Activated T-helper 2 cell treated with anti-CD3 and anti-CD28 coated beads, Interferon-gamma antibody, Interleukin-2, Interleukin-4, amounts not matched to agents 10 μg/mL and 5 μg/mL and 100 μg/mL, durations not matched to agents 14 hours and 24 hours and 36 hours (primary cell): Measurements from ENCODE around the gene CDH4. TPM values are rescaled to one million over a fixed set of nuclear protein-coding genes. Genes with fewer than 3 reads are reported as not detected.

Source experiments
- DNase-seq: peaks from one replicate; pipeline ENCODE4 v3.0.0; 2021; ENCODE audit warnings: low spot score
- H3K27ac Mint-ChIP-seq: one replicate; pipeline ENCODE4 v1.8.0; 2021; ENCODE audit warnings: mixed read lengths
- H3K27me3 Mint-ChIP-seq: one replicate; pipeline ENCODE4 v1.8.0; 2021; ENCODE audit warnings: low read depth, mixed read lengths
- H3K36me3 Mint-ChIP-seq: one replicate; pipeline ENCODE4 v1.8.0; 2021; ENCODE audit warnings: low read depth, mixed read lengths
- H3K4me1 Mint-ChIP-seq: one replicate; pipeline ENCODE4 v1.8.0; 2021; ENCODE audit warnings: low read depth, mixed read lengths
- H3K4me3 Mint-ChIP-seq: one replicate; pipeline ENCODE4 v1.8.0; 2021; ENCODE audit warnings: low read depth, mild to moderate bottlenecking, moderate library complexity, mixed read lengths
- H3K9me3 Mint-ChIP-seq: one replicate; pipeline ENCODE4 v1.8.0; 2021; ENCODE audit warnings: mixed read lengths
- intact Hi-C: fragments of 100-400 bp; cut with micrococcal nuclease; formaldehyde crosslinking; loops from one replicate; pipeline ENCODE4 v1.15.1; 2023
- total RNA-seq: library from RNA; stranded (reverse); gene quantifications from 2 replicates; pipeline ENCODE4 v1.2.3, GENCODE V29; 2022

CDH4 gene
- total RNA-seq, 1 donor from 2014 or later, result not detected

- no peak for DNase-seq
- intact Hi-C loops, result no loop called here
- H3K4me3 Mint-ChIP-seq, result no peak overlapping the region
- H3K27me3 Mint-ChIP-seq, result no peaks in the 10 kb centered on the region
- H3K27ac Mint-ChIP-seq, result no peak overlapping the region
- no peaks in the 10 kb centered on the region for H3K4me1 Mint-ChIP-seq
- H3K9me3 Mint-ChIP-seq, result peaks cover 20% of the 10 kb centered on the region
- no peaks in the 10 kb centered on the region for H3K36me3 Mint-ChIP-seq
These were observed 297.8 kb downstream of the CDH4 start for GRCh38 chr20:61549865-61550264.

DNA sequence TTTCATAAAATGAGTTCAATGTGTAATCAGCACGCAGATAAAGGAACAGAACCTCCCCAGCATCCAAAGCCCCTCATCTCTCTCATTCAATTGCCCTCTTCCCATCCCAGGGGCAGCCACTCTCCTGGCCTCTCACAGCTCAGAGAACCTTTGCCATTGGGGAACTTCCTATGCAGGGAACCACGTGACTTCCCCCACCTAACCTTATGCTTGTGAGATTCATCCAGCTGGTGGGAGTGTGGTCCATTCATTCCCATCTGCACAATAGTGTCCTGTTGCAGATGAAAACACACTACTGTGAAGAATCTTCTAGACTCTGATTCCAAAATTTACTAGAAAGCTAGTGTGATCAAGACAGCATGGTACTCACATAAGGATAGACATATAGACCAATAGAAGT, 299.3 kb downstream of the CDH4 start:
- Mint-ChIP-seq H3K27me3 (no peaks in the 10 kb centered on the region), H3K36me3 (no peaks in the 10 kb centered on the region), H3K27ac (no peak overlapping the region), H3K9me3 (peaks cover 12% of the 10 kb centered on the region), H3K4me3 (no peak overlapping the region), H3K4me1 (no peaks in the 10 kb centered on the region)
- DNase-seq, result no peak
- intact Hi-C loops, result no loop called here

- peaks cover 12% of the 10 kb centered on the region for H3K9me3 Mint-ChIP-seq
- H3K27me3 Mint-ChIP-seq, result no peaks in the 10 kb centered on the region
- DNase-seq, result no peak
- intact Hi-C loops, result no loop called here
- no peak overlapping the region for H3K4me3 Mint-ChIP-seq
- H3K27ac Mint-ChIP-seq, result no peak overlapping the region
- no peaks in the 10 kb centered on the region for H3K36me3 Mint-ChIP-seq
- H3K4me1 Mint-ChIP-seq, result no peaks in the 10 kb centered on the region
These were observed 302.6 kb downstream of the CDH4 start for GRCh38 chr20:61554617-61555016.

DNA sequence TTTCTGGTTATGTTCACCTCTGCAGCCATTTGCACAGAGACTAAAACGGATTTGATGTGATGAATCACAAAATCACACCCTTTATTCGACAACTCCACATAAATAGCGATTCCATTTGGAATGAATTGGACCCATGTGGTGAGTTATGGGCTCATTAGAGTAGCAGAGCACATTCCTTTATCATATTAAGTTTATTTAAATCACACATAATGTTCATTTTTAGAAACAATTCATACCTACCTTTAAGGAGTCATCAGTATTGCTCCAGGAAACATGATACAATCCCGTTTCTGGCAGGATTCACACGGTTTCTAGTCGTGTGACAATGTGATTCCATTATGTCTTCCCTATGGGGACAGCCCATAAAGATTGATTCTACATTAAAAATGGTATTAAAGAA, 303.5 kb downstream of the CDH4 start:
- Mint-ChIP-seq H3K27me3 (no peaks in the 10 kb centered on the region), H3K27ac (no peak overlapping the region), H3K36me3 (no peaks in the 10 kb centered on the region), H3K4me3 (no peak overlapping the region), H3K9me3 (peaks cover 12% of the 10 kb centered on the region), H3K4me1 (no peaks in the 10 kb centered on the region)
- intact Hi-C loops, result no loop called here
- DNase-seq, result no peak

DNA sequence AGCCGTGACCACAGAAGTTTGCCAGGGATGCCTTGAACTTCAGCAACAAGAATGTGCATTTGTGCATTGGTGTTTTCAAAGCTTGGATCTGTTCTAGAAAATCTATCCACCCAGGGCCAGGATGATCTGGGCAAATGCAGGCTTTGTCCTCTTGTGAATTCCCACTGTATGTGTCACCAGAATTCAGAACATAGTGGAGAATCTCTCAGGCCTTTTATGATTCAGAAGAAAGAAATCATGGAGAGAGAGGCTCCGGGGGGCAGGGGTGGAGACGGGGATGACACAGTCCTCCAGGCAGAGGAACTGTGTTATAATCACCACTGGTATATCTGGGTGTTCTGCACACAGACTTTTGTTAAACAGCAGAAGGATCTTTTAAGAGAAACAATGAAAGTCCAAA, 304.1 kb downstream of the CDH4 start:
- H3K36me3 Mint-ChIP-seq, result no peaks in the 10 kb centered on the region
- intact Hi-C loops, result no loop called here
- H3K4me3 Mint-ChIP-seq, result no peak overlapping the region
- H3K27ac Mint-ChIP-seq, result no peak overlapping the region
- no peaks in the 10 kb centered on the region for H3K4me1 Mint-ChIP-seq
- no peaks in the 10 kb centered on the region for H3K27me3 Mint-ChIP-seq
- DNase-seq, result no peak
- peaks cover 12% of the 10 kb centered on the region for H3K9me3 Mint-ChIP-seq

DNA sequence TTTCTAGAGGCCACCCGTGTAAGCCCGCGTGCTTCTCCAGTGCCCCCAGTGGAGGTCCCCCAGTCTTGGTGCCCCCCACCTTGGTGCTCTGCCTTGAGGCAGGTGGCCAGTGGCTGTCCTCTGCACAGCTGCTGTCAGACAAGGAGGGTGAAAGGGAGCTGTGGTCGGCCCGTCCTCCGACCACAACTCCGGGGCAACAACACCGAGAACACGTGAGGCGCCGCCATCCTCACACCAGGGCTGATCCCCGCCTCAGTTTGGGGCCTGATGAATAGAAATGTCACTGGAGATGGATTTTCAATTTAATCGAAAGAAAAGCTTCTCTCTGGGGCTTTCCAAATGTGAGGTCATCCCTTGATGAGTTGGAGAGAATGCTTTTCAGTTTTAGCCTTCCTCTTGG, 304.6 kb downstream of the CDH4 start:
- no peak for DNase-seq
- no peak overlapping the region for H3K27ac Mint-ChIP-seq
- H3K36me3 Mint-ChIP-seq, result no peaks in the 10 kb centered on the region
- H3K27me3 Mint-ChIP-seq, result no peaks in the 10 kb centered on the region
- no peak overlapping the region for H3K4me3 Mint-ChIP-seq
- no peaks in the 10 kb centered on the region for H3K4me1 Mint-ChIP-seq
- intact Hi-C loops, result no loop called here
- peaks cover 9% of the 10 kb centered on the region for H3K9me3 Mint-ChIP-seq

DNA sequence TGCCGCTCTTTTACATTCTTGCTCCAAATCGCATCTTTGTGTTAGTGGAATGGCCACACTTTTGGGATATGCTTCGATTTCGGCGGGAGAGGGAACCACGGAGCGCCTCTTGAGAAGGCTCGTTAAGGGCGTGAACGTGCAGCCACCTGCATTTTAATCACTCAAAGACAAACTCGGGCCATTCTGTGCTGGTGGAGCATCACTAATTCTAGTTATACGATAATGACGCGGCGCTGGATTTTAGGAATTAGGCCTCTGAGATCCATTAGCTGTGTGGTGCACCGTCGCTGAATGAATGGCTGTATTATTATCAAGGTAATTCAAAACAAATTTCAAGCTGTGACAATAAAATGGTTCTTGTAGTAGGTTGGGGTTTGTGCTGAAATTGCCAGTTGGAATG, 305.6 kb downstream of the CDH4 start:
- no peaks in the 10 kb centered on the region for H3K36me3 Mint-ChIP-seq
- no peak overlapping the region for H3K4me3 Mint-ChIP-seq
- intact Hi-C loops, result no loop called here
- no peaks in the 10 kb centered on the region for H3K27me3 Mint-ChIP-seq
- no peaks in the 10 kb centered on the region for H3K4me1 Mint-ChIP-seq
- no peak for DNase-seq
- H3K27ac Mint-ChIP-seq, result no peak overlapping the region
- H3K9me3 Mint-ChIP-seq, result peaks cover 9% of the 10 kb centered on the region

DNA sequence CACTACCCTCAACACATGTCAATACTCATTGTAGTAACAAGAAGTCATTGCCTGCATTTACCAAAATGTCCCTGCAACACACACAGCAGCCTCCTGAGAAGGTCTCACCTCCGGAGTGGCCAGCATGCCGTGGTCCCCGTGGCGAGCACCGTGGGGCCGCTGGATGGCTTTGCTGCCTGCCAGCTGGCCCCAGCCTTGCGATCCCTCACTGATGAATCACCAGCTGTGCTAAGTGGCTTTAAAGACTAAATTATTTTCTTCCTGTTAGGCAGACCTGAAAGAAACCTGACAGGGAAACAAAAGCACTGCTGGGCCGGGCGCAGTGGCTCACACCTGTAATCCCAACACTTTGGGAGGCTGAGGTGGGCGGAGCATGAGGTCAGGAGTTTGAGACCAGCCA, 306.7 kb downstream of the CDH4 start:
- no peak overlapping the region for H3K27ac Mint-ChIP-seq

GRCh38 chr20:61559706-61560315, 307.8 kb downstream of the CDH4 start:
- Mint-ChIP-seq H3K27me3 (no peaks in the 10 kb centered on the region), H3K4me1 (no peaks in the 10 kb centered on the region), H3K9me3 (no peaks in the 10 kb centered on the region), H3K27ac (no peak overlapping the region), H3K4me3 (no peak overlapping the region), H3K36me3 (no peaks in the 10 kb centered on the region)
- DNase-seq, result no peak
- intact Hi-C loops, result no loop called here

More for the DNA sequence above, 306.7 kb downstream of the CDH4 start:
- no peak for DNase-seq
- Mint-ChIP-seq H3K27me3 (no peaks in the 10 kb centered on the region), H3K36me3 (no peaks in the 10 kb centered on the region), H3K4me1 (no peaks in the 10 kb centered on the region), H3K4me3 (no peak overlapping the region), H3K9me3 (peaks cover under 1% of the 10 kb centered on the region)
- intact Hi-C loops, result no loop called here

- Mint-ChIP-seq H3K27me3 (no peaks in the 10 kb centered on the region), H3K4me3 (no peak overlapping the region), H3K36me3 (no peaks in the 10 kb centered on the region), H3K4me1 (no peaks in the 10 kb centered on the region), H3K27ac (no peak overlapping the region), H3K9me3 (no peaks in the 10 kb centered on the region)
- DNase-seq, result no peak
- intact Hi-C loops, result no loop called here
These were observed 308.3 kb downstream of the CDH4 start for GRCh38 chr20:61560361-61560853.

DNA sequence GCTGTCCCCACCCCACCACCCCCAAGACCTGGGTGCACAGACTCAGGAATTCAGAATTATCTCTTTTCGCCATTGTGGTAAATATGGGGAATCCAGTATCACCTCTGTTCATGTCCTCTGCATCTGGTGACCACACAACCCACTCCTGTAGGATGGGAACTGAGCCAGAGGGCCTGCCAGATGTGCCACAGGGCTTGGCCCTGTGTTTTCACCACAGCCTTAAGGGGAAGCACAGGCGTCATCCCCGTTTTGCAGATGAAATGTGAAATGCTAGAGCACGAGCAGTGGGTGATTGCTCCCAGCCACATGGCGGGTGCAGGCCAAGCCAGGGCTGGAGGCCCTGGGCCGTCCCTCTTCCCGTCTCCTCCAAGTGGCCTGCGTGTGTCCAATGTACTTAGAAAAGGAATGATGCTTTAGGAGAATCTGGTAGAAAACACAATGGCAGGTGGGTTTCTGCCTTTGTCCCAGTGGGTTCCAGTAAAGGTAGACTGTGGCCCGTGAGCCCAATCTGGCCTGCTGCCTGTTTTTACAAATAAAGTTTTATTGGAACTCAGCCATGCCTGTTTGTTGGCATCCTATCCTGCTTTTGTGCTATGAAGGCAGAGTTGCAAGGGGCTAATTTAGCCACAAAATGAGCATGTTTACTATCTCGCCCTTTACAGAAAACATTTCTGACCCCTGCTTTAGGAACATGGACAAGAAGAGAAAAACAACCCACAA, 309.2 kb downstream of the CDH4 start:
- DNase-seq, result no peak
- H3K36me3 Mint-ChIP-seq, result no peaks in the 10 kb centered on the region
- no peaks in the 10 kb centered on the region for H3K9me3 Mint-ChIP-seq
- H3K27me3 Mint-ChIP-seq, result no peaks in the 10 kb centered on the region
- H3K27ac Mint-ChIP-seq, result no peak overlapping the region
- intact Hi-C loops, result no loop called here
- no peaks in the 10 kb centered on the region for H3K4me1 Mint-ChIP-seq
- H3K4me3 Mint-ChIP-seq, result no peak overlapping the region

DNA sequence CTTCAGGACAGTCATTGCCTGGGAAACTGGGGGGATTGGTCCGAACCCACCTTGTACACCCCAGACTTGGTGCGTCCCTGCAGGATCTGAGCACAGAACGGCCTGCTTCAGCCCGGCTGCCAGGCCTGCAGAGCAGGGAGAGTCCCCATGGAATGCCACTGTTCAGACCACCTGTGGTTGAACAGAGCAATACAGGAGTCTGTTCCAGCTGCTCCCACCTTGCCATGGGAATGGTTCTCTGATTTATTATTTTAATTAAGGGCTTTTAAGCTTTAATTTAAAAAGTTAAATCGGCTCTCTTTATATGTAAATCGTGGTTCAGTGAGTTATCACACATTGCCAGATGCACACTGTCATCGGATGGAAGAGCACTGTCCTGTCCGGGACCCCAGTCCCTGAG, 310.4 kb downstream of the CDH4 start:
- Mint-ChIP-seq H3K27ac (no peak overlapping the region), H3K36me3 (no peaks in the 10 kb centered on the region), H3K4me3 (no peak overlapping the region), H3K27me3 (no peaks in the 10 kb centered on the region), H3K9me3 (no peaks in the 10 kb centered on the region), H3K4me1 (no peaks in the 10 kb centered on the region)
- no peak for DNase-seq
- intact Hi-C loops, result no loop called here

- H3K27me3 Mint-ChIP-seq, result no peaks in the 10 kb centered on the region
- intact Hi-C loops, result no loop called here
- no peak overlapping the region for H3K27ac Mint-ChIP-seq
- no peak overlapping the region for H3K4me3 Mint-ChIP-seq
- no peaks in the 10 kb centered on the region for H3K4me1 Mint-ChIP-seq
- no peaks in the 10 kb centered on the region for H3K9me3 Mint-ChIP-seq
- no peaks in the 10 kb centered on the region for H3K36me3 Mint-ChIP-seq
- no peak for DNase-seq
These were observed 310.9 kb downstream of the CDH4 start for GRCh38 chr20:61562897-61563504.
